Endothelial cell (in vitro differentiated cells): ENCODE results near the gene PIP5KL1. TPM values are rescaled to one million over a fixed set of nuclear protein-coding genes. Genes with fewer than 3 reads are reported as not detected.

ENCODE experiments used
- DNase-seq: peaks from one replicate; pipeline ENCODE4 v3.0.0; 2021; ENCODE audit warnings: low spot score
- H3K27ac Mint-ChIP-seq: one replicate; pipeline ENCODE4 v1.8.0; 2021; ENCODE audit warnings: mixed read lengths, inconsistent platforms; ENCODE audit not compliant: unreplicated experiment
- H3K27me3 Mint-ChIP-seq: one replicate; pipeline ENCODE4 v1.8.0; 2021; ENCODE audit warnings: mild to moderate bottlenecking, moderate library complexity, mixed read lengths, inconsistent platforms; ENCODE audit not compliant: unreplicated experiment
- H3K36me3 Mint-ChIP-seq: one replicate; pipeline ENCODE4 v1.8.0; 2021; ENCODE audit warnings: mild to moderate bottlenecking, low read depth, mixed read lengths, inconsistent platforms; ENCODE audit not compliant: unreplicated experiment
- H3K4me1 Mint-ChIP-seq: one replicate; pipeline ENCODE4 v1.8.0; 2021; ENCODE audit warnings: mild to moderate bottlenecking, mixed read lengths, inconsistent platforms; ENCODE audit not compliant: unreplicated experiment
- H3K4me3 Mint-ChIP-seq: one replicate; pipeline ENCODE4 v1.8.0; 2021; ENCODE audit warnings: mild to moderate bottlenecking, mixed read lengths, inconsistent platforms; ENCODE audit not compliant: unreplicated experiment
- H3K9me3 Mint-ChIP-seq: one replicate; pipeline ENCODE4 v1.8.0; 2021; ENCODE audit warnings: mixed read lengths, inconsistent platforms; ENCODE audit not compliant: unreplicated experiment
- total RNA-seq: library from RNA; stranded (reverse); fragmentation: NEBNext Ultra II Directional; extraction: Animal tissue kit (Norgen Biotek cat#: 25700); gene quantifications from one replicate; pipeline ENCODE4 v1.2.1, GENCODE V29; 2021; ENCODE audit not compliant: unreplicated experiment
- TF ChIP-seq, protein P1 (sequence below): fragments of 200-600 bp; sonication (generic); IDR thresholded peaks from one replicate; pipeline ENCODE4 v1.5.0; 2021; ENCODE audit warnings: antibody characterized with exemption; ENCODE audit not compliant: unreplicated experiment

Gene PIP5KL1
- total RNA-seq, 1 donor from 2014 or later, result 2.4 TPM

DNA sequence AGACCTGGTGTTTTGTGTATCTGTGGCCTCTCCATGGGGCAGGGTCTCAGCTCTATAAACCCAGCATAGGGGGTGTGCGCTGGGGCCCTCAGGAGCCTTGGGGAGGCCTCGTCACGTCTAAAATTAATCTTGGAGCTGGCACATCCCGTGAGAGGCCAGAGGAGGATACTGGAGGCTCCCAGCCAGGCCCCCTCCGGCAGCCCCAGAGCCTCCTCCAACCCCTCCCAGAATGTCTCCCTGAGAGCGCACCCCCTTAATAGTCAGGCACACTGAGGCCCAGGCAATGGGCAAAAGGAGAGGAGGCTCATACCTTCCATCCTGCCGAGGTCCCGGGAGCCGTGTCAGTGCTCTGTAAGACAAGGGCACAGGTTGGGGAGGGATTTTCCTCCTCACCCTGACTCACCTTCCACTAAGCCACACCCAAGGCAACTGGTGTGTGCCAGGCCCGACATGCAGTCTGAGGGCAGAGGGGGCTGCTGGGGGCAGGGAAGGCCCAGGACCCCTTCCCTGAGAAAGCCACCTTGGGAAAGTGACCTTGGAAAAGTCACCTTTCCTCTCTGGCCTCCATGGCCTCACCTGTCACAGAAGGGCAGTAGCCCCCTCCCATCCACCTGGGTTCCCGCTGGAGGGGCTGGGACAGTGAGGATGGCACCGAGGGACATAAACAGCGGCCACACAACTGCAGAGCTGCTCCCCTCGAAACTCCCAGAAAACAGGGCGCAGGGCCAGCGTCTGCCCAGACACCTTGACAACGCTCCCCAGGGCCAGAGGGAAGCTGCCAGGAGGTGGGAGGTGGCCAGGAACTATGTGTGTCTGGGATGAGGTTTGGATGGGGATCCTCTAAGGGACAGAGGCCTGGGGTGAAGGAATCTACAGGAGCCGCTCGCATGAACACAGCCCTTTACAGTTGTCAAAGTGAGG, 56.0 kb downstream of the PIP5KL1 start:
- H3K4me3 Mint-ChIP-seq, result no peak overlapping the region
- peaks cover 15% of the 10 kb centered on the region for H3K36me3 Mint-ChIP-seq
- DNase-seq, result no peak
- H3K27me3 Mint-ChIP-seq, result peaks cover 12% of the 10 kb centered on the region
- H3K4me1 Mint-ChIP-seq, result peaks cover 16% of the 10 kb centered on the region
- TF ChIP-seq, protein P1, sequence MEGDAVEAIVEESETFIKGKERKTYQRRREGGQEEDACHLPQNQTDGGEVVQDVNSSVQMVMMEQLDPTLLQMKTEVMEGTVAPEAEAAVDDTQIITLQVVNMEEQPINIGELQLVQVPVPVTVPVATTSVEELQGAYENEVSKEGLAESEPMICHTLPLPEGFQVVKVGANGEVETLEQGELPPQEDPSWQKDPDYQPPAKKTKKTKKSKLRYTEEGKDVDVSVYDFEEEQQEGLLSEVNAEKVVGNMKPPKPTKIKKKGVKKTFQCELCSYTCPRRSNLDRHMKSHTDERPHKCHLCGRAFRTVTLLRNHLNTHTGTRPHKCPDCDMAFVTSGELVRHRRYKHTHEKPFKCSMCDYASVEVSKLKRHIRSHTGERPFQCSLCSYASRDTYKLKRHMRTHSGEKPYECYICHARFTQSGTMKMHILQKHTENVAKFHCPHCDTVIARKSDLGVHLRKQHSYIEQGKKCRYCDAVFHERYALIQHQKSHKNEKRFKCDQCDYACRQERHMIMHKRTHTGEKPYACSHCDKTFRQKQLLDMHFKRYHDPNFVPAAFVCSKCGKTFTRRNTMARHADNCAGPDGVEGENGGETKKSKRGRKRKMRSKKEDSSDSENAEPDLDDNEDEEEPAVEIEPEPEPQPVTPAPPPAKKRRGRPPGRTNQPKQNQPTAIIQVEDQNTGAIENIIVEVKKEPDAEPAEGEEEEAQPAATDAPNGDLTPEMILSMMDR, result no peak
- H3K9me3 Mint-ChIP-seq, result no peaks in the 10 kb centered on the region
- no peak overlapping the region for H3K27ac Mint-ChIP-seq

DNA sequence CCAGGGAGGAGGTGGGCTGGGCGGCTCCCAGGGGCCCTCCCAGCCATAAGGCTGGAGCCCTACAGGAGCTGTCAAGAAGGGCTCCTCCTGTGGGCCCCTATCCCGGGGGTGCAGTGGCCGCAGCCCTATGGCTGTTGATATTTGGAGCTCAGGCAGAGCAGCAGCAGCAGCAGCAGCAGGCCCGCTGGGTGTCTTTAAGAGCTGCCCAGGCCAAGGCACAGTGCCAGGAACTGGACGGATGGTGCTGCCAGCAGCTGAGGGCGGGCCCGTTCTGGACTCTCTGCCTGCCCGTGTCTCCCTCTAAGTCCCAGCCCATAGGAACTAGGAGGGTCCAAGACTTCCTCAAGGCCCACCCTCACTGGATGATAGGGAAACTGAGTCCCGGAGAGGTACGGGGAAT, 56.7 kb downstream of the PIP5KL1 start:
- Mint-ChIP-seq H3K4me1 (peaks cover 17% of the 10 kb centered on the region), H3K27me3 (peaks cover 13% of the 10 kb centered on the region), H3K36me3 (peaks cover 13% of the 10 kb centered on the region), H3K4me3 (no peak overlapping the region), H3K27ac (no peak overlapping the region), H3K9me3 (no peaks in the 10 kb centered on the region)
- TF ChIP-seq, protein P1, result no peak
- DNase-seq, result no peak

DNA sequence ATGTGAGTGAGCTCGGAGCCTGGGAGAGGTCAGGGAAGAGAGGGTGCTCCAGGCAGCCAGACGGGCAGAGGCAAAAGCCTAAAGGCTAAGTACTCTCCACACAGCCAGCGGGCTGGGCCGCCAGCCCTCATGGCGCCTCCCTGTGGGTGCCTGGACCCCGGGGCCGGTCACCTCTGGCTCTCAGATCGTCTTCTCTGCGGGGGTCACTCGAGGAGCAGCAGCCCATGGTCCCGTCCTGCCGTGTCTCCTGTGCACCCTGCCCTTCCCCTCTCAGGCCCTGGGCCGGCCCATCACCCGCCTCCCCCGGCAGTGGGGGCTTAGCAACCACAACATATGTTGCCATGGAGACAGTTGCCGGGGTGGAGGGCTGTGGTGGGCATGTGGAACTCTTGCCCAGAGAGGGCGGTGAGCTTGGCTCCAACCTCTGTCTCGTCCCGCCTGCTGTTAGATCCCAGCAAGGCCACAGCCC, 57.3 kb downstream of the PIP5KL1 start:
- Mint-ChIP-seq H3K4me3 (no peak overlapping the region), H3K36me3 (peaks cover 12% of the 10 kb centered on the region), H3K27me3 (peaks cover 13% of the 10 kb centered on the region), H3K27ac (no peak overlapping the region), H3K9me3 (no peaks in the 10 kb centered on the region), H3K4me1 (peaks cover 18% of the 10 kb centered on the region)
- no peak for DNase-seq
- TF ChIP-seq, protein P1, result no peak

DNA sequence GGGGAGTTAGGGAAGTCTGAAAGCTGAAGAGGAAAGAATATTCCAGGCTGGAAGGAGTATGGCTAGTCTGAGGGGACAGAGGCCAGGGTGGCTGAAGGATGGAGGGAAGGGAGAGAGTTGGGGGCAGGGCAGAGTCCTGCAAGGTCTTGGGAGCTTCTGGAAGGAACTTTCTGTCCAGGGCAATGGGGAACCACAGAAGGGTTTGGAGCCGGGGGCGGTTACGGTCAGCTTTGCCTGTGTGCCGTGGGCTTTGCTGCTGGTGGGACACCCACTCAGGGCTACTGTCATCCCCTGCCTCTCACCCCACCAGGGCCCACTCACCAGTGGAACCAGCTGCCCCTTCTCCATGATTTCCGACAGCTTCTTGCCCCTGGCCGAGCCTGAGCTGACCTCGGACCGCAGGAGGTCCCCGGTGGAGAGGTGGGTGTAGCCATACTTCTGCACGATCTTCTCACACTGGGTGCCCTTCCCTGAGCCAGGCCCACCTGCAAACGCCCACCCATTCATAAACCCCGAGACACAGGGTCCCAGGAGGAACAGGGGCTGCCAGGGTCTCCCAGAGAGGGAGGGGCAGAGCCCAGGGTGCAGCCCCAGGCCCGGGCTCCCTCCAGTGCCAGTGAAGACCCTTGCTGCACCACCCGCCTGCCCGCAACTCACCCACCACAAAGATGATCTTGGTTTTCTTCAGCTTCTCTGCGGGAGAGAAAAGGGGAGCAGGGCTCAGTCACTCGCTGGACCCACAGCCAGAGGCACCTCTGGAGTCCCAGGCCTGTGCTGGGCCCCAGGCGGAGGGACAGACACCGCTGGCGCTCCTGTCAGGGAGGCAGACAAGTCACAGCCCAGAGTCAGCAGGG, 58.0 kb downstream of the PIP5KL1 start:
- Mint-ChIP-seq H3K4me1 (peaks cover 18% of the 10 kb centered on the region), H3K9me3 (no peaks in the 10 kb centered on the region), H3K27me3 (peaks cover 13% of the 10 kb centered on the region), H3K4me3 (no peak overlapping the region), H3K36me3 (peaks cover 12% of the 10 kb centered on the region), H3K27ac (no peak overlapping the region)
- TF ChIP-seq, protein P1, result no peak
- no peak for DNase-seq
